Measurements from ENCODE around the gene OR51B2. TPM values are rescaled to one million over a fixed set of nuclear protein-coding genes. Genes with fewer than 3 reads are reported as not detected.

Gene OR51B2
- total RNA-seq, 6 donors from 2014 or later: 1.2 TPM; not detected in 5

DNA sequence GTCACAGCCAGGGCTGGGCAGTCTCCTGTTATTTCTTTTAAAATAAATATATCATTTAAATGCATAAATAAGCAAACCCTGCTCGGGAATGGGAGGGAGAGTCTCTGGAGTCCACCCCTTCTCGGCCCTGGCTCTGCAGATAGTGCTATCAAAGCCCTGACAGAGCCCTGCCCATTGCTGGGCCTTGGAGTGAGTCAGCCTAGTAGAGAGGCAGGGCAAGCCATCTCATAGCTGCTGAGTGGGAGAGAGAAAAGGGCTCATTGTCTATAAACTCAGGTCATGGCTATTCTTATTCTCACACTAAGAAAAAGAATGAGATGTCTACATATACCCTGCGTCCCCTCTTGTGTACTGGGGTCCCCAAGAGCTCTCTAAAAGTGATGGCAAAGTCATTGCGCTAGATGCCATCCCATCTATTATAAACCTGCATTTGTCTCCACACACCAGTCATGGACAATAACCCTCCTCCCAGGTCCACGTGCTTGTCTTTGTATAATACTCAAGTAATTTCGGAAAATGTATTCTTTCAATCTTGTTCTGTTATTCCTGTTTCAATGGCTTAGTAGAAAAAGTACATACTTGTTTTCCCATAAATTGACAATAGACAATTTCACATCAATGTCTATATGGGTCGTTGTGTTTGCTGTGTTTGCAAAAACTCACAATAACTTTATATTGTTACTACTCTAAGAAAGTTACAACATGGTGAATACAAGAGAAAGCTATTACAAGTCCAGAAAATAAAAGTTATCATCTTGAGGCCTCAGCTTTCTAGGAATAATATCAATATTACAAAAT lies 35.8 kb downstream of the OR51B2 start:
- no peak overlapping the region for H3K4me3 ChIP-seq
- H3K27me3 ChIP-seq: no peaks in the 10 kb centered on the region
- no peak overlapping the region for H3K27ac ChIP-seq
- no peaks in the 10 kb centered on the region for H3K4me1 ChIP-seq
- WGBS, 2 donors: 73 to 76% methylated on average over 7 of the region's 7 CpGs
- TF ChIP-seq POLR2A (IDR thresholded peaks at IDR 0.05) (no peak), CTCF (IDR thresholded peaks at IDR 0.05) (no peak), POLR2AphosphoS5 (IDR thresholded peaks at IDR 0.05) (no peak), EP300 (IDR thresholded peaks at IDR 0.05) (no peak)
- no peaks in the 10 kb centered on the region for H3K9me3 ChIP-seq
- H3K36me3 ChIP-seq: no peaks in the 10 kb centered on the region
- DNase-seq (no peak), ATAC-seq (ENCODE audit: low FRiP score in 2 of 2) (no peak)

DNA sequence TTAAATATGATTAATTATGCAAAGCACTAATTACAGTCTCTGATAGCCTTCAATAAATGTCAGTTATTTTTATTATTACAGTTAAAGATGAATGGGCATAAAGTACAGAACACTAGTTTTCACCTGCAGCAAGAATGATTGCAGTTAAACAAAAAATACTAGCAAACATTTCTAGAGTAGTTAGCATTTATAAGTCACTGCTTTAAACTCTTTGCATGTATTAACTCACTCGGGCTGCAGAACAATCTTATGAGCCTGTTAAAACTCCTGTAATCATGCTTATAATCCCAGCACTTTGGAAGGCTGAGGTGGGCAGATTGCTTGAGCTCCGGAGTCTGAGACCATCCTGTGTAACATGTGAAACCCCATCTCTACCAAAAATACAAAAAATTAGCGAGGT lies 37.2 kb downstream of the OR51B2 start:
- 77 to 78% methylated on average over 3 of the region's 3 CpGs for WGBS, 2 donors
- H3K36me3 ChIP-seq: no peaks in the 10 kb centered on the region
- H3K27ac ChIP-seq: no peak overlapping the region
- no peak overlapping the region for H3K4me3 ChIP-seq
- no peaks in the 10 kb centered on the region for H3K27me3 ChIP-seq
- no peaks in the 10 kb centered on the region for H3K4me1 ChIP-seq
- no peak for TF ChIP-seq EP300 (IDR thresholded peaks at IDR 0.05)
- no peak for TF ChIP-seq POLR2A (IDR thresholded peaks at IDR 0.05)
- no peak for TF ChIP-seq CTCF (IDR thresholded peaks at IDR 0.05)
- TF ChIP-seq POLR2AphosphoS5 (IDR thresholded peaks at IDR 0.05): no peak
- no peaks in the 10 kb centered on the region for H3K9me3 ChIP-seq
- ATAC-seq (ENCODE audit: low FRiP score in 2 of 2) (no peak), DNase-seq (no peak)

DNA sequence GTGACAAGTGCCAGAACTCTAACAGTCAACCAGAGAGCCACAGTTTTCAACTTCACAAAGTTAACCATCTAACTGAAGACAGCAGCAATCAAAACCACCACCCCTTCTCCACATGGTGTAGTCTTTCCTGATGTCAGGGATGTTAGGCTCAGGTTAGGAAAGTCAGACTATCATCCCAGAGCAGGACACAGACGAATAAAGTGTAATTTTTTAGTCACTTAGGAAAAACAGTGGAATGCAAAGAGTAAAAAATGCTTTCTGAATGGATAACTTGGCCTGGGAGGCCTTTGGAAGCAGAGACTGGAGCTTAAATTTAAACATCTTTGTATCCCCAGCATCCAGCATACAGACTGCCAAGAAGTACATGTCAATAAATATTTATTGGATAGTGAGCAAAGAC lies 37.7 kb downstream of the OR51B2 start:
- H3K4me1 ChIP-seq: no peaks in the 10 kb centered on the region
- no peak overlapping the region for H3K4me3 ChIP-seq
- 41 to 55% methylated on average over 1 of the region's 1 CpG for WGBS, 2 donors
- no peak for ATAC-seq (ENCODE audit: low FRiP score in 2 of 2)
- no peaks in the 10 kb centered on the region for H3K9me3 ChIP-seq
- H3K36me3 ChIP-seq: no peaks in the 10 kb centered on the region
- H3K27ac ChIP-seq: no peak overlapping the region
- no peak for TF ChIP-seq POLR2A (IDR thresholded peaks at IDR 0.05)
- TF ChIP-seq POLR2AphosphoS5 (IDR thresholded peaks at IDR 0.05): no peak
- TF ChIP-seq EP300 (IDR thresholded peaks at IDR 0.05): no peak
- no peak for TF ChIP-seq CTCF (IDR thresholded peaks at IDR 0.05)
- DNase-seq: no peak
- H3K27me3 ChIP-seq: no peaks in the 10 kb centered on the region

DNA sequence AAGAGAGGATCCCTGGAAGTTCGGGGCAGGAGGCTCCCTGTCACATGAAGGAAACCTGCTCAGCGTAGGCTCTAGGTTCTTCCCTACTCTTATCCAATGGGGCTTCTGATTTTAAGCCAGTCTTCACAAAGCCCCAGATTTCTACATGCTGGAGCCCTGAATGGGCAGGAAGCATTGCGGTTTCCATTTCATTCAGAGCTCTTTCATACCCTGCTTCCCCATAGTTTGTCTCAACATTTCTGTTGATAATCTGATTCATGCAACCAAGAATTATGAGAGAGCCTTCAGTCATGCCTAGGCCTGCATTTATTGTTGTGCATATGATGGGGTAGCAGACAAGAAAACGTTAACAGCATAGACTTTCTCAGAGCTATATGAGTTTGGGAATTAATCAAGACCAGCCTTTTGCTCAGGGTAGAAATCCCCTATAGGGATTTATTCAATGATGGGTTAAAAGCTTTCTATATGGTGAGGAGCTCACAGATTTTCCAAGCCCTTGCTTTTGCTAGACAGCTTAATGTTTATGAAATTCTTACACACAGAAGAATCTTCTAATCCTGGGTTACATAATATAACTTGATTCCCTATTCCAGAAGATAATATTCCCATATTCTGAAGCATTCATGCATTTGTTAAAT lies 38.3 kb downstream of the OR51B2 start:
- H3K36me3 ChIP-seq: no peaks in the 10 kb centered on the region
- ATAC-seq (ENCODE audit: low FRiP score in 2 of 2): no peak
- no peaks in the 10 kb centered on the region for H3K27me3 ChIP-seq
- no peak for TF ChIP-seq CTCF (IDR thresholded peaks at IDR 0.05)
- no peak for TF ChIP-seq POLR2A (IDR thresholded peaks at IDR 0.05)
- no peak for TF ChIP-seq POLR2AphosphoS5 (IDR thresholded peaks at IDR 0.05)
- TF ChIP-seq EP300 (IDR thresholded peaks at IDR 0.05): no peak
- 82 to 92% methylated on average over 4 of the region's 4 CpGs for WGBS, 2 donors
- no peak overlapping the region for H3K27ac ChIP-seq
- no peak for DNase-seq
- H3K9me3 ChIP-seq: no peaks in the 10 kb centered on the region
- no peaks in the 10 kb centered on the region for H3K4me1 ChIP-seq
- H3K4me3 ChIP-seq: no peak overlapping the region
